B cell (primary cell): Measurements from ENCODE around the gene OLFM2.

Experiments
- EZH2 ChIP-seq: IDR thresholded peaks from 2 replicates; pipeline ENCODE4 v1.6.1; 2012; ENCODE audit warnings: borderline replicate concordance, low read depth, mild to moderate bottlenecking, moderate library complexity, low read length; ENCODE audit not compliant: insufficient read depth, poor library complexity, severe bottlenecking
- TF ChIP-seq, protein P1 (sequence below): fragments of 200-600 bp; IDR thresholded peaks from one replicate; pipeline ENCODE4 v1.8.0; 2022; ENCODE audit warnings: antibody characterized with exemption, mild to moderate bottlenecking

DNA sequence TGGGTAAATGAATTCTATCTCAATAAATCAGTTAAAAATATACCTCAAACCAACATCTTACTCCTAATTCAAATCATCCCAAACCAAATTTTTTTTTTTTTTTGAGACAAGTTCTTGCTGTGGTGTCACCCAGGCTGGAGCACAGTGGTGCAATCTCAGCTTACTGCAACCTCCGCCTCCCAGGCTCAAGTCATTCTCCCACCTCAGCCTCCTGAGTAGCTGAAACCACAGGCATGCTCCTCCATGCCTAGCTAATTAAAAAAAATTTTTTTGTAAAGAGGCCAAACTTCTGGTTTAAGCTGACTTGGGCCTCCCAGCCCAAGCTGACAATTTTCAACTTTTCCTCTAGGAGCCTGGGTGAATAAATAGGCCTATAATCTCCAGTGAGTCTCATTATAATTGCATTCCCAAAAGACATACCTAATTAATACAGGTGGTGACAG lies 22.1 kb upstream of the OLFM2 start:
- TF ChIP-seq, protein P1, sequence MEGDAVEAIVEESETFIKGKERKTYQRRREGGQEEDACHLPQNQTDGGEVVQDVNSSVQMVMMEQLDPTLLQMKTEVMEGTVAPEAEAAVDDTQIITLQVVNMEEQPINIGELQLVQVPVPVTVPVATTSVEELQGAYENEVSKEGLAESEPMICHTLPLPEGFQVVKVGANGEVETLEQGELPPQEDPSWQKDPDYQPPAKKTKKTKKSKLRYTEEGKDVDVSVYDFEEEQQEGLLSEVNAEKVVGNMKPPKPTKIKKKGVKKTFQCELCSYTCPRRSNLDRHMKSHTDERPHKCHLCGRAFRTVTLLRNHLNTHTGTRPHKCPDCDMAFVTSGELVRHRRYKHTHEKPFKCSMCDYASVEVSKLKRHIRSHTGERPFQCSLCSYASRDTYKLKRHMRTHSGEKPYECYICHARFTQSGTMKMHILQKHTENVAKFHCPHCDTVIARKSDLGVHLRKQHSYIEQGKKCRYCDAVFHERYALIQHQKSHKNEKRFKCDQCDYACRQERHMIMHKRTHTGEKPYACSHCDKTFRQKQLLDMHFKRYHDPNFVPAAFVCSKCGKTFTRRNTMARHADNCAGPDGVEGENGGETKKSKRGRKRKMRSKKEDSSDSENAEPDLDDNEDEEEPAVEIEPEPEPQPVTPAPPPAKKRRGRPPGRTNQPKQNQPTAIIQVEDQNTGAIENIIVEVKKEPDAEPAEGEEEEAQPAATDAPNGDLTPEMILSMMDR = no peak
- no peak for TF ChIP-seq EZH2
